Measurements from ENCODE around the gene AGAP1. TPM values are rescaled to one million over a fixed set of nuclear protein-coding genes. Genes with fewer than 3 reads are reported as not detected.

The AGAP1 gene
- total RNA-seq, 2 donors from 2014 or later: 16.1 to 40.1 TPM

- Histone ChIP-seq H3K9me3 (no peaks in the 10 kb centered on the region), H3K27ac (no peak overlapping the region), H3K36me3 (no peaks in the 10 kb centered on the region), H3K27me3 (replicated peaks; ENCODE audit: insufficient read depth) (no peaks in the 10 kb centered on the region), H3K4me3 (no peak overlapping the region), H3K4me1 (replicated peaks) (peaks cover 6% of the 10 kb centered on the region)
- intact Hi-C loops (cut with DNase I): no loop called here
- DNase-seq (ENCODE audit: low spot score): no peak
- TF ChIP-seq POLR2AphosphoS5 (IDR thresholded peaks at IDR 0.05) (no peak), POLR2A (IDR thresholded peaks at IDR 0.05) (no peak), CTCF (IDR thresholded peaks at IDR 0.05) (no peak)
- 41% methylated on average over 5 of the region's 5 CpGs for WGBS
Measured at GRCh38 chr2:235537587-235537986, 43.7 kb downstream of the AGAP1 start.

GRCh38 chr2:235538144-235538639 is 44.3 kb downstream of the AGAP1 start:
- H3K4me1 ChIP-seq (replicated peaks): peaks cover 12% of the 10 kb centered on the region
- H3K27ac ChIP-seq: no peak overlapping the region
- no peaks in the 10 kb centered on the region for H3K9me3 ChIP-seq
- no peaks in the 10 kb centered on the region for H3K27me3 ChIP-seq (replicated peaks; ENCODE audit: insufficient read depth)
- no peak overlapping the region for H3K4me3 ChIP-seq
- intact Hi-C loops (cut with DNase I): no loop called here
- WGBS: 76% methylated on average over 7 of the region's 7 CpGs
- no peaks in the 10 kb centered on the region for H3K36me3 ChIP-seq
- no peak for DNase-seq (ENCODE audit: low spot score)
- TF ChIP-seq POLR2A (IDR thresholded peaks at IDR 0.05) (no peak), CTCF (IDR thresholded peaks at IDR 0.05) (no peak), POLR2AphosphoS5 (IDR thresholded peaks at IDR 0.05) (no peak)

DNA sequence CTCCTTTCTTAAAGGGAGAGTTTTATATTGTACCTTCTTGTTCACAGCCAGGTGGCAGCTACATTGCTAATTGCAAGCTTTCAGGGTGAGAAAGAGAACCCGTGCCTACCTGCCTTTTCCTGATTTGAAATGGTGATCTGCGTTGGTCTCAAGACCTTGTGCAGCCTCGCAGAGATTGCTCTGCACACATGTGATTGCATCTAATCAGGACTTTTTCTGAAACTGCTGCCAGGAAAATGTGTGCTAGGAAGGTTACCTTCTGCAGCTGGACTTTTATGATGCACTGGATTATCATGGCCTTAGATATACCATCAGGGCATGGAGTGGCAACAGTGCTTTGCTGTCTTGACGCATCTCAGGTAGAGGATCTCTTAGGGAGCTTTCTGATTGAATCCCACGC is 45.1 kb downstream of the AGAP1 start:
- intact Hi-C loops (cut with DNase I): no loop called here
- DNase-seq (ENCODE audit: low spot score): no peak
- Histone ChIP-seq H3K9me3 (no peaks in the 10 kb centered on the region), H3K4me1 (replicated peaks) (peaks cover 18% of the 10 kb centered on the region), H3K27ac (no peak overlapping the region), H3K27me3 (replicated peaks; ENCODE audit: insufficient read depth) (no peaks in the 10 kb centered on the region), H3K4me3 (no peak overlapping the region), H3K36me3 (no peaks in the 10 kb centered on the region)
- WGBS: 48% methylated on average over 5 of the region's 5 CpGs
- TF ChIP-seq POLR2A (IDR thresholded peaks at IDR 0.05): no peak
- peak; percentile 12 for TF ChIP-seq POLR2AphosphoS5 (IDR thresholded peaks at IDR 0.05)

- no peak for TF ChIP-seq POLR2A (IDR thresholded peaks at IDR 0.05)
- no peak for TF ChIP-seq CTCF (IDR thresholded peaks at IDR 0.05)
- no peak for TF ChIP-seq POLR2AphosphoS5 (IDR thresholded peaks at IDR 0.05)
- 93% methylated on average over 7 of the region's 7 CpGs for WGBS
- H3K4me1 ChIP-seq (replicated peaks): peaks cover 24% of the 10 kb centered on the region
- intact Hi-C loops (cut with DNase I): no loop called here
- no peak overlapping the region for H3K4me3 ChIP-seq
- H3K27ac ChIP-seq: no peak overlapping the region
- no peaks in the 10 kb centered on the region for H3K9me3 ChIP-seq
- no peak for DNase-seq (ENCODE audit: low spot score)
- H3K36me3 ChIP-seq: no peaks in the 10 kb centered on the region
- H3K27me3 ChIP-seq (replicated peaks; ENCODE audit: insufficient read depth): no peaks in the 10 kb centered on the region
Measured at GRCh38 chr2:235539773-235540172, 45.9 kb downstream of the AGAP1 start.

DNA sequence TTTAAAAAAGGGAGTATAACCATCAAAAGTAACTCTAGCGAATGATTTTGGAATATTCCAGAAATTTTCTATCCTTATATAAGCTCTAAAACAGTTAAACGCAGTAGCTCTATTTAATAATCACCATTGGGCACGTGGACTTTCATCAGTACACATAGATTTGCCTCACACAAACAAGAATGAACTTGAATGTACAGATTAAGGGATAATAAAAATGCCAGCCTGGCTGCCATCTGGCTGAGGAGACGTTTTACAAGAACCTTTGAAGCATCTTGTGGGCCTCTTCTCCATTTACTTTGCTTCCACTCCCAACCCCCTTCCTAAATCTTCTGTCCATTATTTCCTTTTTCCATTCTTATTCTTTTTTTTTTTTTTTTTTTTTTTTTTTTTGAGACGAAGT is 47.2 kb downstream of the AGAP1 start:
- intact Hi-C loops (cut with DNase I): no loop called here
- Histone ChIP-seq H3K4me3 (no peak overlapping the region), H3K36me3 (no peaks in the 10 kb centered on the region), H3K4me1 (replicated peaks) (peaks cover 24% of the 10 kb centered on the region), H3K27ac (peak overlapping the region; percentile 41 to 61), H3K9me3 (no peaks in the 10 kb centered on the region), H3K27me3 (replicated peaks; ENCODE audit: insufficient read depth) (no peaks in the 10 kb centered on the region)
- DNase-seq (ENCODE audit: low spot score): peak; percentile 89
- TF ChIP-seq POLR2AphosphoS5 (IDR thresholded peaks at IDR 0.05): peak; percentile 95
- TF ChIP-seq CTCF (IDR thresholded peaks at IDR 0.05): no peak
- no peak for TF ChIP-seq POLR2A (IDR thresholded peaks at IDR 0.05)
- WGBS: 47% methylated on average over 5 of the region's 5 CpGs
